Keratinocyte (primary cell): ENCODE data around the gene GATD1. TPM values are rescaled to one million over a fixed set of nuclear protein-coding genes. Genes with fewer than 3 reads are reported as not detected.

Experiments used
- DNase-seq: peaks from one replicate; pipeline ENCODE4 v3.0.0-alpha.2; 2011; ENCODE audit warnings: low read depth, missing footprints, low spot score
- FAIRE-seq: peaks from 2 replicates; lab custom pipeline; 2011; peaks lifted over from hg19 to GRCh38; lab: Jason Lieb, UNC
- H2AFZ ChIP-seq: 2 replicates; pipeline ENCODE4 v1.6.0; 2012; ENCODE audit warnings: low read length, control low read depth, inconsistent platforms; ENCODE audit not compliant: control insufficient read depth
- H3K27ac ChIP-seq: 2 replicates; pipeline ENCODE4 v1.5.1; 2011; ENCODE audit warnings: low read length; ENCODE audit not compliant: control insufficient read depth, insufficient read depth
- H3K27me3 ChIP-seq: 3 replicates; pipeline ENCODE4 v1.6.0; 2011; ENCODE audit warnings: low read length; ENCODE audit not compliant: control insufficient read depth, insufficient read depth; ENCODE audit errors: extremely low read depth
- H3K36me3 ChIP-seq, 2 experiments: 2 replicates in 1 of 2; 3 replicates in 1 of 2; pipeline ENCODE4 v1.5.1; 2011; ENCODE audit warnings: low read length in 2 of 2, mild to moderate bottlenecking in 1 of 2; ENCODE audit not compliant: control insufficient read depth in 2 of 2, insufficient read depth in 2 of 2; ENCODE audit errors: extremely low read depth in 1 of 2
- H3K4me1 ChIP-seq: 3 replicates; pipeline ENCODE4 v1.5.1; 2011; ENCODE audit warnings: low read length; ENCODE audit not compliant: control insufficient read depth, insufficient read depth; ENCODE audit errors: extremely low read depth
- H3K4me2 ChIP-seq: 3 replicates; pipeline ENCODE4 v1.6.0; 2011; ENCODE audit warnings: low read depth, low read length; ENCODE audit not compliant: control insufficient read depth, insufficient read depth; ENCODE audit errors: extremely low read depth
- H3K4me3 ChIP-seq, 3 experiments: fragments of 200-600 bp in 1 of 3; sonication (generic) in 1 of 3; 2 replicates in 2 of 3; 3 replicates in 1 of 3; pipeline ENCODE4 v1.5.1; 2011 to 2016; ENCODE audit warnings: low read length in 3 of 3, mild to moderate bottlenecking in 3 of 3, control low read depth in 2 of 3, inconsistent platforms in 1 of 3, low read depth in 1 of 3, mixed read lengths in 1 of 3, mixed run types in 1 of 3, moderate library complexity in 1 of 3; ENCODE audit not compliant: control insufficient read depth in 2 of 3, insufficient read depth in 2 of 3; ENCODE audit errors: extremely low read depth in 1 of 3
- H3K79me2 ChIP-seq: 2 replicates; pipeline ENCODE4 v1.6.0; 2012; ENCODE audit warnings: low read length; ENCODE audit not compliant: control insufficient read depth, insufficient read depth
- H3K9ac ChIP-seq: 3 replicates; pipeline ENCODE4 v1.6.0; 2011; ENCODE audit warnings: low read length; ENCODE audit not compliant: control insufficient read depth, insufficient read depth; ENCODE audit errors: extremely low read depth
- H3K9me1 ChIP-seq: 3 replicates; pipeline ENCODE4 v1.6.0; 2011; ENCODE audit warnings: low read length; ENCODE audit not compliant: control insufficient read depth, insufficient read depth; ENCODE audit errors: extremely low read depth
- H3K9me3 ChIP-seq: 2 replicates; pipeline ENCODE4 v1.5.1; 2012; ENCODE audit warnings: low read depth, low read length; ENCODE audit not compliant: control insufficient read depth
- H4K20me1 ChIP-seq: 3 replicates; pipeline ENCODE4 v1.6.0; 2011; ENCODE audit warnings: low read length; ENCODE audit not compliant: control insufficient read depth, insufficient read depth; ENCODE audit errors: extremely low read depth
- EZH2 ChIP-seq: IDR thresholded peaks from one replicate; pipeline ENCODE4 v1.6.1; 2012; ENCODE audit warnings: inconsistent platforms, mild to moderate bottlenecking, low read length, moderate library complexity
- dilution Hi-C: fragments of 300-500 bp; cut with MboI; formaldehyde crosslinking; loops from one replicate; pipeline ENCODE4 v1.7.0; 2020; ENCODE audit warnings: low sequenced_read_pairs; ENCODE audit not compliant: extremely low pct_ligation_motif_present
- polyA plus RNA-seq, 5 experiments: library from polyadenylated mRNA; depleted of rRNA in 3 of 5; stranded (reverse) in 3 of 5; stranded (forward) in 1 of 5; unstranded in 1 of 5; fragments of >200 nt; gene quantifications; 1 replicate in 1 of 5; 2 replicates in 3 of 5; 3 replicates in 1 of 5; pipeline versions ENCODE4 v1.2.1 to v1.2.3, GENCODE V29; 2011 to 2012; ENCODE audit warnings: missing spikeins in 2 of 5, low read depth in 1 of 5, low replicate concordance in 1 of 5
- TF ChIP-seq, protein P1 (sequence below), 3 experiments: IDR thresholded peaks in 1 of 3; conservative IDR thresholded peaks in 1 of 3; optimal IDR thresholded peaks in 1 of 3; 2 replicates in 2 of 3; 3 replicates in 1 of 3; pipeline versions ENCODE3 to v1.5.1; 2011; ENCODE audit warnings: low read length in 3 of 3, mild to moderate bottlenecking in 3 of 3, moderate library complexity in 2 of 3, control low read depth in 1 of 3, inconsistent platforms in 1 of 3; ENCODE audit not compliant: insufficient read depth in 2 of 3; ENCODE audit errors: extremely low read depth in 1 of 3

The GATD1 gene
- polyA plus RNA-seq, 1 donor (not counting 4 experiments of a cell fraction or from before 2014, with no cell fraction given), result 24.4 TPM

DNA sequence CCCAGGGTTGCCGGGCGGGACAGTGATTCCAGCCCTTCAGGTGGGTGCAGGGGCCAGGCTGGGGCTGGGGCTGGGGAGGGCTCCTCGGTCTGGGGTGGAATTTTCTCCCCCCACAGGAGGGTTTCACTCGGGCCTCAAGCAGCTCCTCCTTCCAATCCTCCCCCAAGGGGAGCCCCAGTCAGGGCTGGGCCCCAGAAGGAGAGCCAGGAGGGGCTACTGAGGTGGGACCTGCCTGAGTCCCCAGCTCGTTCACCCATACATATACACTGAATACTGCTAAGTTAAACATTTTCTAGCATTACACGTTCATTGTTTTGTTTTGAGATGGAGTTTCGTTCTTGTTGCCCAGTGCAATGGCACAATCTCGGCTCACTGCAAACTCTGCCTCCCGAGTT, 48.9 kb upstream of the GATD1 start:
- H3K27me3 ChIP-seq, result peaks cover 50% of the 10 kb centered on the region
- FAIRE-seq (no peak), DNase-seq (no peak)
- no peak overlapping the region for H3K9ac ChIP-seq
- peaks cover under 1% of the 10 kb centered on the region for H3K79me2 ChIP-seq
- H3K4me2 ChIP-seq, result no peak overlapping the region
- no peaks in the 10 kb centered on the region for H3K9me3 ChIP-seq
- no peak overlapping the region for H3K4me3 ChIP-seq
- H3K4me1 ChIP-seq, result peaks cover 26% of the 10 kb centered on the region
- no peak for TF ChIP-seq EZH2
- TF ChIP-seq, protein P1, sequence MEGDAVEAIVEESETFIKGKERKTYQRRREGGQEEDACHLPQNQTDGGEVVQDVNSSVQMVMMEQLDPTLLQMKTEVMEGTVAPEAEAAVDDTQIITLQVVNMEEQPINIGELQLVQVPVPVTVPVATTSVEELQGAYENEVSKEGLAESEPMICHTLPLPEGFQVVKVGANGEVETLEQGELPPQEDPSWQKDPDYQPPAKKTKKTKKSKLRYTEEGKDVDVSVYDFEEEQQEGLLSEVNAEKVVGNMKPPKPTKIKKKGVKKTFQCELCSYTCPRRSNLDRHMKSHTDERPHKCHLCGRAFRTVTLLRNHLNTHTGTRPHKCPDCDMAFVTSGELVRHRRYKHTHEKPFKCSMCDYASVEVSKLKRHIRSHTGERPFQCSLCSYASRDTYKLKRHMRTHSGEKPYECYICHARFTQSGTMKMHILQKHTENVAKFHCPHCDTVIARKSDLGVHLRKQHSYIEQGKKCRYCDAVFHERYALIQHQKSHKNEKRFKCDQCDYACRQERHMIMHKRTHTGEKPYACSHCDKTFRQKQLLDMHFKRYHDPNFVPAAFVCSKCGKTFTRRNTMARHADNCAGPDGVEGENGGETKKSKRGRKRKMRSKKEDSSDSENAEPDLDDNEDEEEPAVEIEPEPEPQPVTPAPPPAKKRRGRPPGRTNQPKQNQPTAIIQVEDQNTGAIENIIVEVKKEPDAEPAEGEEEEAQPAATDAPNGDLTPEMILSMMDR (optimal IDR thresholded peaks at IDR 0.05 in 1 of 3, IDR thresholded peaks at IDR 0.05 in 1 of 3, conservative IDR thresholded peaks at IDR 0.05 in 1 of 3; ENCODE audit: extremely low read depth in 1 of 3, insufficient read depth in 2 of 3, low read length in 3 of 3), result no peak
- no peak overlapping the region for H3K27ac ChIP-seq
- no peaks in the 10 kb centered on the region for H4K20me1 ChIP-seq
- H3K9me1 ChIP-seq, result peaks cover under 1% of the 10 kb centered on the region
- H3K36me3 ChIP-seq, result peaks cover 0 to 8% of the 10 kb centered on the region in 2 experiments
- no peak overlapping the region for H2AFZ ChIP-seq
- dilution Hi-C loops, result no loop called here

DNA sequence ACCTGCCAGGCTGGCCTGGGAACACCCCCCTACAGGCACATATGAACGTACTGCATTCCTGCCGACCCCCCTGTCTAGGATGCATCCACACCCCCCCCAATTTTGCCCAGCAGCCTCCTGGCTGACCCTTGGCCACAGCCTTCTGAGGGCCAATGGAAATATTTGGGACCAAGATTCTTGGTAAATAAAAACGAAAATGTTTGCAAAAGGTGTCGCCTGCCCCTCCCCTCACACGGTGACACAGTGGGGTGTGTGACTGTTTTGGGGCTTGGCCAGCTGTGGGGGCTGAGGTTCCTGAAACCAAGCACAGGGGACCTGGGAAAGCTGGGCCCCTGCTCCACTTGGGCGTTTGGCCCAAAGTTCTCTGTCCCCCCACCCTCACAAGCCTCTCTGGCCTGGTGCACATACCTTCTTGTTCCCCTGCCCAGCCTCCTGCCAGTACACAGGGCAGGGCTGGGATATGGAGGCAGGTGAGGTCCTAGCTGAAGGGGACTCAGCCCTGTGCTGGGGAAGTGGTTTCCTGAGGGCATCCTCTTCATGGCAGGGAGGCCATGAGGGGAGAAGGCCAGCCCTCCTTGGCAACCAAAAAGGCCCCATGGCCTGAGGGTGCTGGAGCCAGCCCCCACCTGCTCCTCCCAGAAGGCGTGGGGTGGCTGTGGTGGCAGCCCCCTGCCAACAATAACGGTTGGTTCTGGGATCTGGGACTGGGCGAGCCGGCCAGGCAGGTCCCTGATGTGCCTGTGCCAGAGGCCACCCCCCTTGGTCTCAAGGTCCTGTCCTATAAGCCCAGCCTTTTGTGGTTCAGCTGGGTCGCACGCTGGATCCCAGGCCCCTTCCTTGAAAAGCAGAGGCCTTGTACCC, 48.3 kb upstream of the GATD1 start:
- H3K4me2 ChIP-seq, result no peak overlapping the region
- TF ChIP-seq, protein P1 (optimal IDR thresholded peaks at IDR 0.05 in 1 of 3, IDR thresholded peaks at IDR 0.05 in 1 of 3, conservative IDR thresholded peaks at IDR 0.05 in 1 of 3; ENCODE audit: extremely low read depth in 1 of 3, insufficient read depth in 2 of 3, low read length in 3 of 3), result no peak
- no peak for TF ChIP-seq EZH2
- dilution Hi-C loops, result no loop called here

More for the DNA sequence above, 48.3 kb upstream of the GATD1 start:
- DNase-seq, result no peak
- H3K4me1 ChIP-seq, result peaks cover 30% of the 10 kb centered on the region
- no peaks in the 10 kb centered on the region for H4K20me1 ChIP-seq
- no peak overlapping the region for H2AFZ ChIP-seq
- no peak overlapping the region for H3K27ac ChIP-seq
- FAIRE-seq, result no peak
- H3K9ac ChIP-seq, result no peak overlapping the region
- peaks cover 7% of the 10 kb centered on the region for H3K9me1 ChIP-seq
- no peaks in the 10 kb centered on the region for H3K9me3 ChIP-seq
- peaks cover 43% of the 10 kb centered on the region for H3K27me3 ChIP-seq
- peaks cover 0 to 8% of the 10 kb centered on the region in 2 experiments for H3K36me3 ChIP-seq
- peaks cover 6% of the 10 kb centered on the region for H3K79me2 ChIP-seq
- H3K4me3 ChIP-seq, result no peak overlapping the region
